NCI-H345 treated with DMSO at 0.1 percent for 48 hours (cell line): ENCODE measurements around the gene MYEOV.
A peak's percentile ranks its signal among the peaks of the same experiment; 100 is the strongest.

ENCODE experiments used
- DNase-seq: peaks from one replicate; lab custom pipeline; 2025; ENCODE audit not compliant: unreplicated experiment; lab: John Stamatoyannopoulos, UW

The MYEOV gene

DNA sequence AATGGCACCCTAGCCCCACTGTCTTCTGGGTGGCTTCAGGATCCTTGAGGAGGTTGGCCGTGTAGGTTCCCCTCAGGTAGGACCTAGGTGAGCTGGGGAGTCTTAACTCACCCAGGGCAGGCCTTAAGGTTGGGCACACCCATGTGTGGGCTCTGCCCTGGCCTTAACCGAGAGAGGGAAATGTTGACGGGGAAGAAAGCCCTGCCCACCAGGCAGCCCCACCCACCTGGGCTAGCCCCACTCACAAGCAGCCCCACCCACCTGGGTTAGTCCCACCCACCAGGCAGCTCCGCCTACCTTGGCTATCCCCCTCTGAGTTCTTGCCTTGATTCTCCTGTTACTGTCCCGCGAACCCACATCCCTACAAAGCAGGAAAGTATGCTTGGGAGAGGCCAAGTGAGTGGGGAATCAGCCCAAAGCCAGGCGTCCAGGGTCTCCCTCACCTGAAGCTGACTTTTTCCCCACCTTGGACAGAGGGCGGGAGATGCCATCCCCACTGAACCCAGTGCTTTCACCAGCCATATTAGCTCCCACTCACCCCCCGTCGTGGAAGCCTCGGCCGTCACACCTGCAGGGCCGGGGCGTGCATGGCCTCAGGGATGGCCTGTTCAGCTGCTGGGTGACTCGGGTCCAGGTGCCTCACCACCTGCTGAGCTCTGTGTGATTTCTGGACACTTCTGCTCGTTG, at the start of gene MYEOV:
MYEOV (plus strand) TSS at position 337 of the 687 bp plus-strand sequence. CDS start 1,200 bp downstream, outside the sequence.
- no peak for DNase-seq

DNA sequence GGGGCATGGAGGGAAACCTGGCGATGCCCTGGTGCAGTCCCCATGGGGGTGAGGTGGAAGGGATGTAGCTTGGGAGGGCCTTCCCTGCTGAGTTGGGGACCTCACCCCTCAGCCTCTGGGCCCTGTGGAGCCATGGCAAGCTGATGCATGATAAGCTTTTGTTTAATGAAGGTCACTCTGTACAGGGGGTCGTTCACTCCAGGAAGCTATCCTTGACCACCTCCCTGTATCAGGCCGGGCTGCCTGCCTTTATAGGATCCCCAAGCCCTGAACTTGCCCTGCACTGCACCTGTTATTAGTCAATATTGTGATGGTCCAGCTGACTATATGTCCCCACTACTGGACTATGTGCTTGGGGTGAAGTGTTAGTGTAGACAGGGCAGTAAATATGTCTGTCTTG, 49.7 kb upstream of the MYEOV start:
- no peak for DNase-seq

DNA sequence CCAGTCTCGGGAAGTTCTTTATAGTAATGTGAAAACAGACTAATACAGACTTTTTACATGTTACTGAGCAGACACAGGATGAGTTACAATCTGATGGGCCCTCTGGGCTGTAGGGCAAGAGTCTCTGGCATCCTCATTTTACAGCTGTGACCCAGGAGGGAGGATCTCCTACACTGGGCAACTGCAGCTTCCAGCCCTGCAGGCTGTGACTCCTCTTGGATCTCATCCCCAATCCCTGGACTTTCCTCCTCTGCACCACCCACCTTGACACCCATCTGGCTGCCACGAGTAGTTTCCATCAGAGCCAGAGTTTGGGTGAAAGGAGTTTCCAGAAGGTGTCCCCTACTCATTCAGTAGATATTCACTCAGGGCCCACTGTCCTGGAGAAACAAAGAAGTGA, 48.9 kb upstream of the MYEOV start:
- no peak for DNase-seq

DNA sequence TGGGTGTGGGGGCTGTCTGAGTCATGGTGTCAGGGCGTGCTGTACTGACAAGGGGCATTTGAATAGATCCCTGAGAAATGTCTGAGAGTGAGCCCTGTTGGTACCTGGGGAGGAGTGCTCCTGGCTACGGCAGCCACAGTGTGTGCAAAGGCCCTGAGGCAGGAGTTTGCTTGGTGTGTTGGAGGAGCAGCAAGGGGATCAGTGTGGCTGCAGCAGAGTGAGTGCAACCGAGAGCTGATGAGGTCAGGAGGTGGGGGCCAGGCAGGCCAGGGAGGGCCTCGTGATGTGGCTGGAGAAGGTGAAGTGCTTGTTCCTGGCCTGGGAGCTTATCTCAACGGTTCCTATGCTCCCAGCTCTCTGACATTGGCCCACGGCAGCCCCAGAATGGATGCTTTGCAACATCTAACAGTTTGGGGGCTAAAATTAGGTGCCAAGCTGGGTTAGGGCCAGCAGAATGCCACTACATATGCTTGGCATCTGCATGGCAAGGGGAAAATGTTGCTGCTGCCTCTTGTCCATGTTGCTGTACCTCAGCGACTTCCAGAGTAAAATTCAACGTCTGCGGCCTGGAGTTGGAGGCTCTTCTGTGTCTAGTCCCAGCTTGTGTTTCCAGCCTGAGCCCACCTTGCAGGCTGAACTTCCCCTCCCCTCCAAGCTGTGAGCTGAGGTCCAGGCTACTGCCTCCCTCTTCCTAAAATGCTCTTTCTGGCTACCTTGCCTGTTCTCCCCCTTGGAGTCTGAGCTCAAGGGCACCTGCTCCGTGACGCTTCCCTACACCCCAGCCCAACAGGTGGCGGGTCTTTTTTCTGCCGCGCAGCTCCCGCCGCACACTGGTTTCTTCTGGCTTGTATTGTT, 48.2 kb upstream of the MYEOV start:
- DNase-seq, result no peak

- no peak for DNase-seq
These were observed 44.4 kb upstream of the MYEOV start for GRCh38 chr11:69249311-69250185.

GRCh38 chr11:69250186-69251056, 43.5 kb upstream of the MYEOV start:
- DNase-seq, result peak; percentile 12

GRCh38 chr11:69251057-69251393, 42.9 kb upstream of the MYEOV start:
- DNase-seq, result no peak

DNA sequence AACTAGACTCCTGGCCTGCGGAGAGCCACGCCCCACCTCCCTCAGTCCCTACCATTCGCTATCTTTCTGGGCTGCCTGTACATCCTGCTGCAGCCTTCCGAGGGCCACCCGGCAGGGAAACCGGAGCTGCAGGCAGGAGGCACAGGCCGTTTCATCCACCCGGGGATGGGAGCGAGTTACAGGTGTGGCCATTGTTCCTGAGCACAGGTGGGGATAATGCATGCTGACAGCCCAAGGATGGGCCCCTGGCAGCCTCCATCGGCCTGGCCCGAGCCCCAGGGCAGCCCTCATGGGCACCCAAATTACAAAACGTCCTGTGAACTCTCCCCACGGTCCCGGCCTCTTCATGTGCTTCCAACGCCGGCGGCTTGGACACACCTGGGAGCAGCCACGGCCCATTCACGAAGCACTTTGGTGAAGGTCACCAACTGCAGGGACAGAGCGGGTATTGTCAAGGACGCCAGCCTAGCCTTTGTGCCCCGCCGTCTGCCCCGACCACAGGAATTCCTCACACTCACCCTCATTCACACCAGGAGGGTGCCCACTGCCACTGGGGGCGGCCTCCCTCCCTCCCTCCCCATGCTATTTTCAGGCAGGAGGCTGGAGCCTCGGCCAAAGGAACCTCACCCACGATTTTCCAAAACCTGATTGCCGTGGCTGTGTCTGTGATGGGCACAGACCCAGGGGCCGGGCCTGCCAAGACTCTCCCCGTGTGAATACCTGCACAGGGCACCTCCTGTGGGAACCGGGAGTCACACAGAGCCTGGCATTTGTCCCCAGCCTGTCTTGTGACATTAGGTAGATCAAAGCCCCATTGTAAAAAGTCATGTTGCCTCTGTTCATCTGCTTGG, 42.1 kb upstream of the MYEOV start:
- DNase-seq, result no peak

- no peak for DNase-seq
These were observed 41.5 kb upstream of the MYEOV start for GRCh38 chr11:69252490-69252837.

GRCh38 chr11:69253028-69253427, 40.9 kb upstream of the MYEOV start:
- no peak for DNase-seq

DNA sequence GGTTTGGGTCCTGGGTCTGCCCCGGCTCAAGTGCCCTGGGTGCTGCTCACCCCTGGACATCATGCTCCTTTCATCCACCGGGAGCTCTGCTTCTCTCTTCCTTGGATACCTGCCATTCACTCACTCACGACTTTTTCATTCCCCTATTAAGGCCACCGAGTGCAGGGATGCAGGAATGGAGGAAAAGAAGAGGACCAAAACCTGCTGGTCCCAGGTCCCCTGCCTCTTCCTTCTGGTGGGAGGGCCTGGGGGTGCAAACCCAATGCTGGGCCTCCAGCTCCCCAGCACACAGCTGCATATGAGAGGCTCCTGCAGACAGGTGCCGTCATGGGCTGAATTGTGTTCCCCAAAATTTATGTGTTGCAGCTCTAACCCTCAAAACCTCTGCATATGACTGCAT, 36.8 kb upstream of the MYEOV start:
- no peak for DNase-seq

GRCh38 chr11:69257838-69258658, 35.9 kb upstream of the MYEOV start:
- DNase-seq, result no peak

- DNase-seq, result no peak
These were observed 34.9 kb upstream of the MYEOV start for GRCh38 chr11:69259096-69259495.

- DNase-seq, result no peak
These were observed 33.3 kb upstream of the MYEOV start for GRCh38 chr11:69260622-69261021.

- no peak for DNase-seq
These were observed 32.8 kb upstream of the MYEOV start for GRCh38 chr11:69261116-69261515.

DNA sequence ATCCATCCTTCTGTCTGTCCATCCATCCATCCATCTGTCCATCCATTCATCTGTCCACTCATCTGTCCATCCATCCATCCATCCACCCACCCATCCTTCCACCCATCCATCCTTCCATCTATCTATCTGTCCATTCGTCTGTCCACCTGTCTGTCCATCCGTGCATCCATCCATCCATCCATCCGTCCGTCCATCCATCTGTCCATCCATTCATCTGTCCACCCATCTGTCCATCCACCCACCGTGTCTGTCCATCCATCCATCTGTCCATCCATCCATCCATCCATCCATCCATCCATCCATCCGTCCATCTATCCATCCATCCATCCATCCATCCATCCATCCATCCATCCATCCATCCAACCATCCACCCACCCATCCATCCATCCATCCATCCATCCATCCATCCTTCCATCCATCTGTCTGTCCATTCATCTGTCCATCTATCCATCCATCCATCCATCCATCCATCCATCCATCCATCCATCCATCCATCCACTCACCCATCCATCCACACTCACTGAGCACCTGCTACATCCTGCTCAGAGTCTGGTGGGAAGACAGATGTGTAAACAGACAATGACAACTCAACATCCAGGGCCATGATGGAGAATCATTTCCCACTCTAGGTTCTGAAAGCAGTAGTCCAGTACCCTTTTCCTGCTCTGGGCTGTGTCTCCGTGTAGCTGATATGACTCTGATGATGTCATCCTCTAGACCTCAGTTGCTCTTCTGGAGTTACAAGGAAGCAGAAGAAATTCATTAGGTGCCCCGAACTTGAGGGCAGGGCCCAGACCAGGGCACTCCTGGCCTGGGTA, 30.8 kb upstream of the MYEOV start:
- no peak for DNase-seq

GRCh38 chr11:69263736-69264052, 30.3 kb upstream of the MYEOV start:
- DNase-seq, result no peak

- DNase-seq, result no peak
These were observed 29.5 kb upstream of the MYEOV start for GRCh38 chr11:69264486-69264885.
